SK-N-SH treated with all-trans-retinoic acid at 6 μM for 48 hours (cell line): ENCODE data around the gene MAST4.

ENCODE experiments used
- ATAC-seq: fragments of 200-7000 bp; cut with Tn5 transposase; 3 replicates; pipeline ENCODE4 v1.9.1; 2020; ENCODE audit warnings: mild to moderate bottlenecking, moderate library complexity
- ARNTL ChIP-seq: fragments of 450-650 bp; formaldehyde crosslinking; IDR thresholded peaks from 2 replicates; pipeline ENCODE4 v1.5.0; 2020; ENCODE audit warnings: low read depth, mild to moderate bottlenecking, moderate library complexity, borderline replicate concordance
- BACH2 ChIP-seq: fragments of 250-450 bp; sonication (Bioruptor Pico); IDR thresholded peaks from 2 replicates; pipeline ENCODE4 v1.9.0; 2021; ENCODE audit warnings: mild to moderate bottlenecking, borderline replicate concordance
- CREB5 ChIP-seq: fragments of 250-450 bp; sonication (Bioruptor Pico); IDR thresholded peaks from 2 replicates; pipeline ENCODE4 v1.5.1; 2020; ENCODE audit warnings: low read depth, mild to moderate bottlenecking, moderate library complexity
- CSDC2 ChIP-seq: fragments of 250-450 bp; sonication (Bioruptor Pico); IDR thresholded peaks from 2 replicates; pipeline ENCODE4 v1.5.0; 2020; ENCODE audit warnings: mild to moderate bottlenecking, moderate library complexity
- ESRRG ChIP-seq: fragments of 250-450 bp; sonication (Bioruptor Pico); IDR thresholded peaks from 2 replicates; pipeline ENCODE4 v1.6.1; 2021; ENCODE audit warnings: mild to moderate bottlenecking
- GLIS3 ChIP-seq: fragments of 250-450 bp; sonication (Bioruptor Pico); IDR thresholded peaks from 2 replicates; pipeline ENCODE4 v1.5.0; 2020; ENCODE audit warnings: mild to moderate bottlenecking, moderate library complexity
- OSR1 ChIP-seq: fragments of 250-450 bp; sonication (Bioruptor Pico); IDR thresholded peaks from 2 replicates; pipeline ENCODE4 v1.8.0; 2022; ENCODE audit warnings: moderate library complexity, mild to moderate bottlenecking, inconsistent platforms
- POU6F1 ChIP-seq: fragments of 250-450 bp; sonication (Bioruptor Pico); IDR thresholded peaks from 2 replicates; pipeline ENCODE4 v1.8.0; 2021; ENCODE audit warnings: low read depth, mild to moderate bottlenecking, moderate library complexity, borderline replicate concordance
- PPARA ChIP-seq: fragments of 250-450 bp; sonication (Bioruptor Pico); IDR thresholded peaks from 2 replicates; pipeline ENCODE4 v1.5.0; 2020; ENCODE audit warnings: mild to moderate bottlenecking, borderline replicate concordance
- SNAI2 ChIP-seq: fragments of 250-450 bp; sonication (Bioruptor Pico); IDR thresholded peaks from 2 replicates; pipeline ENCODE4 v1.5.0; 2020; ENCODE audit warnings: mild to moderate bottlenecking, moderate library complexity
- TCF4 ChIP-seq: fragments of 250-450 bp; sonication (Bioruptor Pico); IDR thresholded peaks from 2 replicates; pipeline ENCODE4 v1.8.0; 2021; ENCODE audit warnings: mild to moderate bottlenecking, moderate library complexity, borderline replicate concordance
- ZC3H10 ChIP-seq: fragments of 250-450 bp; sonication (Bioruptor Pico); IDR thresholded peaks from 2 replicates; pipeline ENCODE4 v1.5.1; 2021; ENCODE audit warnings: mild to moderate bottlenecking, moderate library complexity
- ZNF565 ChIP-seq: fragments of 450-650 bp; formaldehyde crosslinking; conservative IDR thresholded peaks from 2 replicates; pipeline ENCODE4 v1.5.0; 2020; ENCODE audit warnings: low read depth, mild to moderate bottlenecking, moderate library complexity
- ZNF70 ChIP-seq: fragments of 450-650 bp; formaldehyde crosslinking; IDR thresholded peaks from 2 replicates; pipeline ENCODE4 v1.5.0; 2020; ENCODE audit warnings: mild to moderate bottlenecking, moderate library complexity
- TF ChIP-seq, protein P1 (sequence below): fragments of 250-450 bp; sonication (Bioruptor Pico); IDR thresholded peaks from 2 replicates; pipeline ENCODE4 v1.5.1; 2021; ENCODE audit warnings: mild to moderate bottlenecking, moderate library complexity
- TF ChIP-seq, protein P2 (sequence below): fragments of 250-450 bp; sonication (Bioruptor Pico); IDR thresholded peaks from 2 replicates; pipeline ENCODE4 v1.5.0; 2020; ENCODE audit warnings: mild to moderate bottlenecking, moderate library complexity

MAST4 gene

GRCh38 chr5:66929281-66929680 lies 333.1 kb downstream of the MAST4 start:
- TF ChIP-seq TCF4 (CRISPR knock-in tag) (no peak), GLIS3 (CRISPR knock-in tag) (no peak), ZC3H10 (no peak), PPARA (no peak), OSR1 (no peak), BACH2 (CRISPR knock-in tag) (no peak), ESRRG (CRISPR knock-in tag) (no peak), CSDC2 (CRISPR knock-in tag) (no peak), CREB5 (CRISPR knock-in tag) (no peak), ZNF565 (CRISPR knock-in tag) (no peak), ZNF70 (CRISPR knock-in tag) (no peak), POU6F1 (no peak), SNAI2 (CRISPR knock-in tag) (no peak), ARNTL (CRISPR knock-in tag) (no peak)
- TF ChIP-seq, protein P1, sequence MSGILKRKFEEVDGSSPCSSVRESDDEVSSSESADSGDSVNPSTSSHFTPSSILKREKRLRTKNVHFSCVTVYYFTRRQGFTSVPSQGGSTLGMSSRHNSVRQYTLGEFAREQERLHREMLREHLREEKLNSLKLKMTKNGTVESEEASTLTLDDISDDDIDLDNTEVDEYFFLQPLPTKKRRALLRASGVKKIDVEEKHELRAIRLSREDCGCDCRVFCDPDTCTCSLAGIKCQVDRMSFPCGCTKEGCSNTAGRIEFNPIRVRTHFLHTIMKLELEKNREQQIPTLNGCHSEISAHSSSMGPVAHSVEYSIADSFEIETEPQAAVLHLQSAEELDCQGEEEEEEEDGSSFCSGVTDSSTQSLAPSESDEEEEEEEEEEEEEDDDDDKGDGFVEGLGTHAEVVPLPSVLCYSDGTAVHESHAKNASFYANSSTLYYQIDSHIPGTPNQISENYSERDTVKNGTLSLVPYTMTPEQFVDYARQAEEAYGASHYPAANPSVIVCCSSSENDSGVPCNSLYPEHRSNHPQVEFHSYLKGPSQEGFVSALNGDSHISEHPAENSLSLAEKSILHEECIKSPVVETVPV: no peak
- no peak for ATAC-seq

- TF ChIP-seq SNAI2 (CRISPR knock-in tag): no peak
- TF ChIP-seq, all 23 proteins: peak for 0
- ATAC-seq: no peak
Measured at GRCh38 chr5:66929995-66930394, 333.8 kb downstream of the MAST4 start.

- ATAC-seq: no peak
- TF ChIP-seq GLIS3 (CRISPR knock-in tag): no peak
- TF ChIP-seq POU6F1: no peak
- TF ChIP-seq ARNTL (CRISPR knock-in tag): no peak
- TF ChIP-seq, protein P2, sequence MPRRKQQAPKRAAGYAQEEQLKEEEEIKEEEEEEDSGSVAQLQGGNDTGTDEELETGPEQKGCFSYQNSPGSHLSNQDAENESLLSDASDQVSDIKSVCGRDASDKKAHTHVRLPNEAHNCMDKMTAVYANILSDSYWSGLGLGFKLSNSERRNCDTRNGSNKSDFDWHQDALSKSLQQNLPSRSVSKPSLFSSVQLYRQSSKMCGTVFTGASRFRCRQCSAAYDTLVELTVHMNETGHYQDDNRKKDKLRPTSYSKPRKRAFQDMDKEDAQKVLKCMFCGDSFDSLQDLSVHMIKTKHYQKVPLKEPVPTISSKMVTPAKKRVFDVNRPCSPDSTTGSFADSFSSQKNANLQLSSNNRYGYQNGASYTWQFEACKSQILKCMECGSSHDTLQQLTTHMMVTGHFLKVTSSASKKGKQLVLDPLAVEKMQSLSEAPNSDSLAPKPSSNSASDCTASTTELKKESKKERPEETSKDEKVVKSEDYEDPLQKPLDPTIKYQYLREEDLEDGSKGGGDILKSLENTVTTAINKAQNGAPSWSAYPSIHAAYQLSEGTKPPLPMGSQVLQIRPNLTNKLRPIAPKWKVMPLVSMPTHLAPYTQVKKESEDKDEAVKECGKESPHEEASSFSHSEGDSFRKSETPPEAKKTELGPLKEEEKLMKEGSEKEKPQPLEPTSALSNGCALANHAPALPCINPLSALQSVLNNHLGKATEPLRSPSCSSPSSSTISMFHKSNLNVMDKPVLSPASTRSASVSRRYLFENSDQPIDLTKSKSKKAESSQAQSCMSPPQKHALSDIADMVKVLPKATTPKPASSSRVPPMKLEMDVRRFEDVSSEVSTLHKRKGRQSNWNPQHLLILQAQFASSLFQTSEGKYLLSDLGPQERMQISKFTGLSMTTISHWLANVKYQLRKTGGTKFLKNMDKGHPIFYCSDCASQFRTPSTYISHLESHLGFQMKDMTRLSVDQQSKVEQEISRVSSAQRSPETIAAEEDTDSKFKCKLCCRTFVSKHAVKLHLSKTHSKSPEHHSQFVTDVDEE (CRISPR knock-in tag): no peak
- no peak for TF ChIP-seq ZC3H10
- TF ChIP-seq CSDC2 (CRISPR knock-in tag): no peak
- TF ChIP-seq, protein P1: no peak
- TF ChIP-seq ESRRG (CRISPR knock-in tag): no peak
- TF ChIP-seq SNAI2 (CRISPR knock-in tag): no peak
- no peak for TF ChIP-seq TCF4 (CRISPR knock-in tag)
- no peak for TF ChIP-seq CREB5 (CRISPR knock-in tag)
Measured at GRCh38 chr5:66931651-66932050, 335.5 kb downstream of the MAST4 start.
